K562 (cell line): ENCODE results near the gene SPHK1. TPM values are rescaled to one million over a fixed set of nuclear protein-coding genes. Genes with fewer than 3 reads are reported as not detected.
A peak's percentile ranks its signal among the peaks of the same experiment; 100 is the strongest.

Experiments used
- ARID4B ChIP-seq: sonication (generic); formaldehyde crosslinking; IDR thresholded peaks from 2 replicates; pipeline ENCODE4 v1.8.0; 2022; ENCODE audit warnings: mild to moderate bottlenecking, missing genetic modification reagents
- ATF3 ChIP-seq, 2 experiments: fragments of 450-650 bp in 1 of 2; sonication (generic) in 1 of 2; formaldehyde crosslinking in 1 of 2; IDR thresholded peaks in 1 of 2; conservative IDR thresholded peaks in 1 of 2; 2 replicates each; pipeline versions ENCODE4 v1.6.1 to v1.8.1; 2016 to 2023; ENCODE audit warnings: mild to moderate bottlenecking in 2 of 2, moderate library complexity in 2 of 2, inconsistent platforms in 1 of 2, missing genetic modification reagents in 1 of 2
- ESRRB ChIP-seq: fragments of 250-450 bp; sonication (Bioruptor Pico); IDR thresholded peaks from 2 replicates; pipeline ENCODE4 v1.5.0; 2020; ENCODE audit warnings: mild to moderate bottlenecking, moderate library complexity, borderline replicate concordance
- KAT2B ChIP-seq: IDR thresholded peaks from one replicate; pipeline ENCODE4 v1.6.1; 2012; ENCODE audit warnings: low read depth, mild to moderate bottlenecking, control low read depth, inconsistent platforms, low read length, moderate library complexity
- NFE2 ChIP-seq: IDR thresholded peaks from 2 replicates; pipeline ENCODE4 v1.6.1; 2014; ENCODE audit warnings: antibody characterized with exemption, low read depth
- PHF8 ChIP-seq: fragments of 200-600 bp; sonication (generic); IDR thresholded peaks from 2 replicates; pipeline ENCODE4 v1.6.1; 2012; ENCODE audit warnings: mixed run types, mild to moderate bottlenecking, inconsistent platforms, low read length, moderate library complexity, borderline replicate concordance
- RB1 ChIP-seq: fragments of 450-650 bp; IDR thresholded peaks from 2 replicates; pipeline ENCODE4 v1.6.1; 2017; ENCODE audit warnings: low read depth, mild to moderate bottlenecking
- SMAD2 ChIP-seq: fragments of 150-350 bp; IDR thresholded peaks from 2 replicates; pipeline ENCODE4 v1.6.1; 2014; ENCODE audit warnings: low read depth, mild to moderate bottlenecking, low read length
- TAF1 ChIP-seq: IDR thresholded peaks from 2 replicates; pipeline ENCODE4 v1.6.1; 2011; ENCODE audit warnings: mild to moderate bottlenecking, low read length, moderate library complexity; ENCODE audit not compliant: insufficient read depth, control insufficient read depth, severe bottlenecking; ENCODE audit errors: extremely low read depth
- ZNF318 ChIP-seq, 2 experiments: fragments of 450-650 bp; IDR thresholded peaks; 2 replicates each; pipeline ENCODE4 v1.6.1; 2016; ENCODE audit warnings: mild to moderate bottlenecking in 2 of 2, borderline replicate concordance in 1 of 2, low read depth in 1 of 2, moderate library complexity in 1 of 2
- ZNF511 ChIP-seq: sonication (generic); formaldehyde crosslinking; IDR thresholded peaks from 2 replicates; pipeline ENCODE4 v1.8.0; 2022; ENCODE audit warnings: mild to moderate bottlenecking, missing genetic modification reagents
- polyA plus RNA-seq, 8 experiments: library from polyadenylated mRNA; depleted of rRNA in 4 of 8; stranded (reverse) in 5 of 8; unstranded in 3 of 8; fragments of >200 nt; fragmentation: Nextera tagmentation in 2 of 8; fragmentation: Illumina TruSeq in 1 of 8; extraction: Ambion mirVana in 2 of 8; extraction: Trizol in 1 of 8; gene quantifications; 2 replicates each; pipeline versions ENCODE4 v1.2.1 to v1.2.3, GENCODE V29; 2011 to 2014; ENCODE audit warnings: inconsistent platforms in 1 of 8, missing spikeins in 1 of 8
- total RNA-seq, 7 experiments: library from RNA; depleted of rRNA in 6 of 7; stranded (reverse); fragments of >200 nt in 6 of 7; fragmentation: Illumina TruSeq in 2 of 7; extraction: Trizol in 2 of 7; gene quantifications; 2 replicates each; pipeline versions ENCODE4 v1.2.1 to v1.2.3, GENCODE V29; 2011 to 2021; ENCODE audit warnings: low replicate concordance in 1 of 7

SPHK1 gene
- total and polyA plus RNA-seq, 9 of the 15 experiments (the other 6 are each of a cell fraction or from before 2014, with no cell fraction given), result 0.21 to 60.3 (median 14.5) TPM

GRCh38 chr17:76382803-76383545, 1.4 kb upstream of the SPHK1 start (continued):
- TF ChIP-seq ATF3 (IDR thresholded peaks at IDR 0.05) (peak; percentile 79), ATF3 (CRISPR knock-in tag; conservative IDR thresholded peaks at IDR 0.05) (no peak), SMAD2 (no peak), TAF1 (peak; percentile 14), ARID4B (CRISPR knock-in tag) (0 out of 2 replicates have a peak, but pooled peaks have one; percentile 32), ZNF511 (CRISPR knock-in tag) (0 out of 2 replicates have a peak, but pooled peaks have one; percentile 70), RB1 (peak; percentile 57; the same call in 1 of the 2 replicates), ESRRB (CRISPR knock-in tag) (no peak), KAT2B (no peak), PHF8 (peak; percentile 38; the same call in 1 of the 2 replicates), ZNF318 (IDR thresholded peaks at IDR 0.05; ENCODE audit: borderline replicate concordance in 1 of 2, low read depth in 1 of 2) (no peak), NFE2 (peak; percentile 82)
